Stimulated activated CD8-positive, alpha-beta memory T cell treated with anti-CD3 and anti-CD28 coated beads, Interleukin-7, amount 100 ng/mL, for 1 hour (primary cell): Measurements from ENCODE around the gene SP100.
"Not testable (repeated sequence)": the region's sequence is repeated elsewhere in the genome, so short reads cannot be mapped to it uniquely, and the experiment has no call there.

Experiments
- DNase-seq, 2 donors: peaks; one replicate each; pipeline ENCODE4 v3.0.0-alpha.2; 2020; ENCODE audit warnings: low read depth in 2 of 2

SP100 gene

DNA sequence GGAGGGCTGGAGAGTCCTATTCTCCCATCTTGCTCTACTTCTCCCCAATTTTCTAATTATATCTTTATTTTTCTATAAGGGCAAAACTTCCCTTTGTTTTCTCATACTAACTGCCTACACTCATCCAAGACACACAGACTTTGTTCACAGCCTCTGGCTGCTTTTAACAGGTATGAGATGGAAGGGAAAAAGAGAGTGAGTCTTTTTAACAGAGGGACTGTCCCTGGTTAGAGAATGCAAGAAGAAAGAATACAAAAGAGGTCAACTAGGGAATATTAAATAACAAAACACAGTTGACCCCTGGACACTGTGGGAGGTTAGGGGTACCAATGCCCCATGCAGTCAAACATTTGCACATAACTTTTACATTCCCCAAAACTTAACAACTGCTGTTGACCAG lies 41.8 kb downstream of the SP100 start:
- no peak for DNase-seq

DNA sequence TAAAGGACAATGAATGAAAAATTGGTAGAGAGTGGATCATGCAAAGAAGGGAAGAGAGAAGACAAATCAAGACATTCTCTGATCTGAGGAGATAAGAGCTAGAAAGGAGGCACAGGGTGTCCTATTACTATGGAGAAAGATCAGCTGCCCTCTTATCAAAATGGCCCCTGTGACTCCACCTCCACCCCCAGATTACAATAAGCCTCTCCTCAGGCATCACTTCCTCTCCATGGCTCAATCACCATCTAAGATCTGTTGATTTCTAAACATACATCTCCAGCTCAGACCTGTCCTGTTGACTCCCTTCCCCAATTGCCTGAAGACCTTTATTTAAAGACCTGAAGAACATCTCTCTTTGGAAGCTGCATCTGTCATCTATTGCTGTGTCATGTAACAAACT lies 43.2 kb downstream of the SP100 start:
- no peak for DNase-seq

DNA sequence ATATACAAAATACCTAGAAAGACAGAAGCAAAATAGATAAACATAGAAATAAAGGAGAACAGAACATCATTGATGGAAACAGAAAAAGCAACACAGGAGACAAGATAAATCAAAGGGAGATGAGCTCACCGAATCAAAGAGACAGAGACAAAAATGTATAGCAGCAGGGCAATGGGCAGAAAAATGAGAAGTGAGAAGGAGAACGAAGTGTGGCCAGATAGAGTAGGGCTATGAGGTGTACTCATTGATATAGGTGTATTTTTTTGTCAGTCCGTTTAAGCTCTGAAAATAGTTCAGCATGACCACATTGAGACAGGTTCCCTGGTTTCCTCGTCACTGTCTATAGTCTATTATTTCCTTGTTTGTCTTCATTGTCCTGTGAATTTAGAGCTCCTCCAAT lies 55.1 kb downstream of the SP100 start:
- no peak for DNase-seq

DNA sequence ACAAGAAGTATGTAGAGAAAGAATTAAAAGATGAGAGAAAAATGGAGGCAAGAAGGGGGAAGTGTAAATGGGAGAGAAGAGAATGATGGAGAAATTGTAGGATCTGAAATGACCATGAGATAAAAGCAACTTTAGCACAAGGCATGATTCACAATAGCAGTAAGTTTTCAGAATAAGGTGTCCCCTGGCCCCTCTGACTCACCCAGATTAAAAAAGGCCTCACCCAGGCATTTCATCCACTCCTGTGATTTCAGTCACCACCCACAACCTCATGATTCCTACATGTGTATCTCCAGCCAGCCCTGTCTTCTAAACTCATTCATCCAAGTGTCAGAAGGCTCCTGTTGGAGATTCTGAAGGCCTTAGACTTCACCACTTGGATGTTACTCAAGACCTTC lies 56.6 kb downstream of the SP100 start:
- no peak for DNase-seq

DNA sequence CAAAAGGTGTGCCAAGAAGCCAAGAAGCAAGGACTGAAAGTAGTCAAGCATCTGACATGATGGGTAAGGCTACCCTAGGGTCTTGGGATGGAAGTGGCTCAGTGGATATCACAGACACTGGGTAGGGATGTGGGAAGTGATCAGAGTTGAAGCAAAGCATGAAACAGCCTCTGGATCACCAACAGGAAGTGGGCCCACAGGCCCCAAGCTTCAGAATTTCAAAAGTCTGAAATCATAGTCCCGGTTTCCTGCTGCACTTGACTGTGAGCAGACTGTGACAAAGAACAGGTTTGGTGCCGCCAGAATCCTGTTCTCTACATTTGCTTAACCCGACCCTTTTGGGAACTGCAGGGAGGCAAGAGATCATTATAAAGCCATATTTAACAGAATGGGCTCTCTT lies 57.4 kb downstream of the SP100 start:
- no peak for DNase-seq

DNA sequence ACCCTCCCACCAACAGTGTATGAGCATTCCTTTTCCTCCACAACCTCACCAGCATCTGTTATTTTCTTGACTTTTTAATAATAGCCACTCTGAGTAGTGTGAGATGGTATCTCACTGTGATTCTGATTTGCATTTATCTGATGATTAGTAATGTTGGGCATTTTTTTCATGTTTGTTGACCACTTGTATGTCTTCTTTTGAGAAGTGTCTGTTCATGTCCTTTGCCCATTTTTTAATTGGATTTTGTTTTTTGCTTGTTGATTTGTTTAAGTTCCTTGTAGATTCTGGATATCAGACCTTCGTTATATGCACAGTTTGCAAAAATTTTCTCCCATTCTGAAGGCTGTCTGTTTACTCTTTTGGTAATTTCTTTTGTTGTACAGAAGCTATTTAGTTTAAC lies 59.1 kb downstream of the SP100 start:
- no peak for DNase-seq

DNA sequence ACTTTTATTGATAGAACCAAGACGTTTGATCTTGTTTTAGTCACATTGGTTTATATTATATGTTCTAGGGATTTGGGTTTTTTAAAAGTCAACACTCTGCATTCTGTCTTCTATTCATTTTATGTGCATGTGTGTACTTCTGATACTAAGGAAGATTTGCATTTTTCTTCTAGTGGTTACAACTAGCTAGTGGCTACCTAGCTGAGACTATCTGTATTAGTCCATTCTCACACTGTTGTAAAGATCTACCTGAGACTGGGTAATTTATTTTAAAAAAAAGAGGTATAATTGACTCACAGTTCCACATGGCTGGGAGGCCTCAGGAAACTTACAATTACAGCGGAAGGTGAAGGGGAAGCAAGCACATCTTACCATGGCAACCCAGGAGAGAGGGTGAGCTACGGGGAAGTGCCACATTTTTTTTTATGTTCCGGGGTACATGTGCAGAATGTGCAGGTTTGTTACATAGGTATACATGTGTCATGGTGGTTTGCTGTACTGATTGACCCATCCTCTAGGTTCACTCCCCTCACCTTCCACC lies 69.9 kb downstream of the SP100 start:
- no peak for DNase-seq

DNA sequence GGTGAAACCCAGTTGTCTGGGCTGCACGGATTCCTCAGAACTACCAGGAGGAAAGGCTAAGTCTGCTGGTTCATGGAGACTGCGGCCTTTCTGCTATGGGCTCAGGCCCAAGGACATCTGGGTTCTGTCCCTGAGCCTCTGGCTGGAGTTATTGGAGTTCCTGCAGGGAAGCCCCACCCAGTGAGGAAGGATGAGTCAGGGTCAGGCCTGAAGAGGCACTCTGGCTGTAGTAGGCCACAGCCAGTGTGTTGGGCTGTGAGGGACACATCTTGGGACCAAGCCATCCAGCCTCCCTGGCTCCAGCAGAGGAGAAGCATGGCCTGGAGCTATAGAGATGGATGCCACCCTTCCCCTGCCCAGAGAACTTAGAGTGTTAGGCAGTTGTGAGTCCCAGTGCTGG lies 75.2 kb downstream of the SP100 start:
- DNase-seq: not testable (repeated sequence)

DNA sequence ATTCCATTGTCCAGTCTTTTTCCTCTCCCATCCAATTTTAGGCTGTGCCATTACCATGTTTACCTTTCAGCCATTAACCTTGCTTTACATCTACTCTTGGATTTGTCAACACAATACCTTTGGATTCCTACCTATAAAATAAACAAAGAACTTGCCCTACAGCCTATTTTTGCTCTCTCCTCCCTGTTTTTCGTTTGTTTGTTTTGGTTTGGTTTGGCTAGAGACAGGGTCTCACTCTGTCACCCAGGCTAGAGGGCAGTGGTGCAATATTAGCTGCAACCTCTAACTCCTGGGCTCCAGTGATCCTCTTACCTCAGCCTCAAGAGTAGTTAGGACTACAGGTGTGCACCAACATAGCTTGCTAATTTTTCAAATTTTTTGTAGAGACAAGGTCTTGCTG lies 76.1 kb downstream of the SP100 start:
- no peak for DNase-seq

DNA sequence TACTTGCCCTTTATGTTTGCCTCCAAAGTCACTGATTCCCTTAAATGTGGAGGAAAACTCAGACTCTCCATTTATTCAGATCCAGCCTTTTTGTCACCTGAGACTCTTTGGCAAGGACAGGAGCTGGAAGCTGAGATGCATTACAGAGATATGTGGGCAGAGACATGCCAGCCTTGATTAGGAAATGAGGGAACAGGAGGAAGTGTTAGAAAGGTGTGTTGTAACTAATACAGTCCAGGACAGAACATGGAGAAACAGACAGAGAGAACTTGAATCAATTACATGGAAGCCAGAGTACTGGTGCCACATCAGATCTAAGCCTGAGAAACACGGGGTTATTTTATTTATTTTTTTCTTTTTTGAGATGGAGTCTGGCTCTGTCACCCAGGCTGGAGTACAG lies 79.0 kb downstream of the SP100 start:
- no peak for DNase-seq

DNA sequence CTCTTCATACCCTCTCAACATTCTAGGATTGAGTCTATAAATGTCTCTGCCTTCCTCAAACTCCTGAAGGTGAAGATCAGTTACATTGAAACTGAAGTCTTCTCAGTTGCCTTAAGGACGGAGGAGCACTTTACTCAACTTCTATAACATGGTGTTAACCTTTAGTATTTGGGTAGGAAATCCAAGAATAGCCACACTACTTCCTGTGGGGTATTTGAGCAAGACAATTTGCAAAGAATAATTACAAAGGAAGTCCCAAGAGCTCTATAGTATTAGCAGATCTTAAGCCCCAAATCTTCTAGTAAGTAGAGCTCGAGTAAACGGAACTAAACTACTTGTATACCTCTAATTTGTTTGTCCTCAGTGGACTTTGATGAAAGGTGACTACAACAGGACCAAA lies 80.9 kb downstream of the SP100 start:
- no peak for DNase-seq

DNA sequence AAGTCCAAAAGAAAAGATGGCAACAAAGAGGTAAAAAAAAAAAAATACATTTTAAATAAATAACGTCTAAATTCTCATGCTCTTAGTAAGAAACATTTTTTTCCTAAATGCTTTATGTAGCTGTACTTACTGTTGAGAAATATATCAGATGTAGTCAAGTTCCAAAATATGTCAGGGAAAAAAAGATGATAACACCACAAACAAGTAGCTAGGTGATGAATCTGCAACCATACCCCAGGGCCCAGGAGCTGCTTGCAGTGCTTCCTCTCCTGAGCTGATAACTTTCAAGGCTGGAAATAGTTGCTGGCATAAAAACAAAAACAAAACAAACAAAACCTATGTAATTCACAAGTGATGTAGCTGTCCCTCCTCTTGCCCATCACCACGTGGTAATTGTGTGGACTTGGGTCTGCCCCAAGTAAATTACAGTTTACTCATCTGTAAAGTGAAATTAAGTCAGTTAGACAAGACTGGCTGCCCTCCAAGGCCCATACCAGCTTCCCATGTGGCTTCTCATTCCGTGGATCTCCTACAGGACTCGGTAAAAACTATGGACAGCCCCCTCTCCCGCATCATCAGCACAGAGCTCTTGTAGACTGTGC lies 82.6 kb downstream of the SP100 start:
- no peak for DNase-seq

DNA sequence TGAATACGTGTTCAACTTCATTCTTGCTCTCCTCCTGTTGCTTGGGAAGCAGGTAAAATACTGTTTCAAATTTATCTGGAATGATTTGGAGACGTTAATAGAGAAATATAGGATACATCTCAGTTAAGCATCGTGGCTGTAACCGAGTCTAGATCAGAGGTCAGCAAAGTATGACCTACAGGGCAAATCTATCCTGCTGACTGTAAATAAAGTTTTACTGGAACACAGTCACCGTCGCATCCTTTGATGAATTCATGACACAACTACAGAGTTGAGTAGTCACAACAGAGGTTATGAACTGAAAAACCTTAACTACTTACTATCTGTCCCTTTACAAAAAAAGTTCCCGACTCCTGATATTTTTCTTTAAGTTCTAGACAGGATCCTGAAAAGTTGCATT lies 86.6 kb downstream of the SP100 start:
- DNase-seq: no peak

DNA sequence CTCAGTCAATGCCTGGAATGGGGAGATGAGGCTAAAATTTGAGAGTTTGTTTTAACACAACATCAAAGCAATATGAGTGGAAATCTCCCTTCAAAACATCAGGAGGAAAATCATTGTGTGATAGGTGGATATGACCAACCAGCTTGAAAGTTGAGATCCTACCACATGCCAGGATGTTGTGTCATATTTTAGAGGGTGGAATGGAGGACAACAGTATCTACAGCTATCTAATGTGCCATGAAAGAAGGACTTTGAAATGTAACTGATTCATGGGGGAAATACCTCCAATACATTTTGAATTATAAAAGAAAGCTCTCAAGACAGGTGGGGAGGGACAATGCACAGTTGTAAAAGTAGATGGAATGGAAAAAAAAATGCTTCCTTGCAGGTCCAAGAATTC lies 87.8 kb downstream of the SP100 start:
- DNase-seq: no peak

DNA sequence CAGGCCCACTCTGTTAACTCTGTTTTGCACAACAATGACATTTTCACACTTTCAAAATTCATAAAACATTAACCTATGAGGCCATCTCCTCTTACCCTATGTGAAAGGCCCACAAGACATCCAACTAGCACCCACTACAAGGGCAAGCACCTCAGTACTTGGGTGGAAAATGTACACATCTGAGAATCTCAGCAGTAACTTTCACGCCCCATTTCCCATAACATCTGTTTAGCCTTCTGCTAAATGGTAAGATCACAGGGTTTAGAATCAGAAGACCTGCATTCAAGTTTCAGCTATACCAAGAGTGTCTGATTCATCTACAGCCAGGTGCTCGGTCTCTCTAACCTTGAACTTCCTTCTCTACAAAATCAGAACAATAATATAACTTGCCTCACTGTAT lies 89.2 kb downstream of the SP100 start:
- DNase-seq: no peak

DNA sequence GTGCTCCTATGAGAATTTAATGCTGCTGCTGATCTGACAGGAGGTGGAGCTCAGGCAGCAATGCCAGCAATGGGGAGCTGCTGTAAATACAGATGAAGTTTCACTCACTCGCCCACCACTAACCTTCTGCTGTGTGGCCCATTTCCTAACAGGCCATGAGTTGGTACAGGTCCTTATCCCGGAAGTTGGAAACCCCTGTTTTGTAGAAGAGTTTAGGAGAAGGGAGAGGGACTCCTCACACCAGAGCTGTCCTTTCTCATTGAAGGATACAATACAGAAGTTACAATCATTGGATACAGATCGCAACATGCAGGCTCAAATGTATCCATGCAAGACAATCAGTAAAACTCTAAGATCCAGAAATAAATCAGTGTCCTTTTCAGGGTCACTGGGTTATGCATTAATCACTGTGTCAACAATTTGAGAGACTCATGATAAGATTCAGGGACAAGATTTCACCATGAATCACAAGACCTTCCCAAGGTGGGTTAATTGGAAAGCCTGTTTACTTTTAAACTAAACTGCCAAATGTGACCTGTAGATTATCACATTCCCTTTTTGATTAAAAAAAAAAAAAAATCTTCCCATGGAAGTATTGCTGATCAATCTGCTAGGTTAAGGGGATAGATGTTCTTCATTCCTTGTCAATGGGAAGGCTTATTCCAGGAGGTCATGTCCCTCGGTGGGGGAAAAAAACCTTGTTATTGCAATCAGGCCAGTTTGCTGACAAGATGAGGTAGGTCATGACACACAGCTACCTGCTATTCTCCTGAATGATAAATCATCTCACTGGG lies 97.2 kb downstream of the SP100 start:
- DNase-seq: no peak

DNA sequence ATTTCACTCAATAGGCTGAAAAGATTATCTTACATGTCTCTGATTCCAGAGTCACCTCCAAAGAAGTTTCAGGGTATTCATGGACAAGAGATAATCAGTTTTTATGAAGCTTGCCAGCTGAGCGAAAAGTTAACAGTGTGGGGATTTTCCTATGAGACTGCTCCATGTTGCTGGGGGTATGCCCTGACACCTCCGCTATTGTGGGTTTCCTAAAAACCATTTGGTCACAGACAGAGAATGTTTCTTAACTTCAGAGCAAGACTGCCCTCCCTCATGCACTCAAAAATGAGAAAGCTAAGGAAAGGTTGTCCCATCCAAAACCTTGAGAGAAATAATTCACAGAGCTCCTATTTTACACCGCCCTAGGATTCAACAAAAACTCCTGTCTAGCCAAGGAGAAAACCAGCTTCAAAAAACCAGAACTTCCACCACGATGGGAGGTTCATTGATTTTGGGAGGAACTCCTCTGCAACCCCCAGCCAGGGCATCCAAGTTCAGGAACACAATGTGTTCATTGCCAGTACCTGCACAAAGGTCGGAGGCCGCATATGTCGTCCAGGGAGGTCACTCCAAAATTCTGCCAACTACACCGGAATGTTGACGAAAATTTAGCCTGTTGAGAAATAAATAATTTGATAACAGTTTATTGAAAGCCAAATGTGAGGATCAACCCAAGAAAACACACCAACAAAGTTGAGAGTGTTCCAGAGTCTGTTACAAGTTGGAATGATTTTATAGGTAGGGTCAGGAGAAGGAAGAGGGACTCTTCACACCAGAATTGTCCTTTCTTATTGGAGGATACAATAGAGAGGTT lies 104.3 kb downstream of the SP100 start:
- DNase-seq: no peak

DNA sequence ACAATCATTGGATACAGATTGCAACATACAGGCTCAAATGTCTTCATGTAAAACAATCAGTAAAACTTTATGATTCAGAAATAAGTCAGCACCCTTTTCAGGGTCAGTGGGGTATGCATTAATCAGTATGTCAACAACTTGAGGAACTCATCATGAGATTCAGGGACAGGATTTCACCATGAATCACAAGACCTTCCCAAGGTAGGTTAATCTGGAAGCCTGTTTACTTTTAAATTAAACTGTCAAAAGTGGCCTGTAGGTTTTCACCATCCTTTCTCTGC lies 104.8 kb downstream of the SP100 start:
- no peak for DNase-seq

DNA sequence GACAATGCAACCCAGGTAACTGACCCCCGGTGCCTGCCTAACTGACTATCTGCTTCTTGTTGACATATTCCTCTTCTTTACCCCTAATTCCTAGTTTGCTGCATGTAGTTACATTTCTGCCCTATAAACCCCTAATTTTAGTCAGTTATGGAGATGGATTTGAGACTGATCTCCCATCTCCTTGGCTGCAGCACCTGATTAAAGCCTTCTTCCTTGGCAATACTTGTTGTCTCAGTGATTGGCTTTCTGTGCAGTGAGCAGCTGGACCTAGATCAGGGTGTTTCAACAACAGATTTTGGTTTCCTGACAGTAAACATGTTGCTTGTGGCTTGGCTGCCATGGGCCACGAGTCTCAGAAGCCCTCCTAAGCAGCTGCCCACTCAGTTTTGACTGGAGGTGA lies 105.4 kb downstream of the SP100 start:
- no peak for DNase-seq

DNA sequence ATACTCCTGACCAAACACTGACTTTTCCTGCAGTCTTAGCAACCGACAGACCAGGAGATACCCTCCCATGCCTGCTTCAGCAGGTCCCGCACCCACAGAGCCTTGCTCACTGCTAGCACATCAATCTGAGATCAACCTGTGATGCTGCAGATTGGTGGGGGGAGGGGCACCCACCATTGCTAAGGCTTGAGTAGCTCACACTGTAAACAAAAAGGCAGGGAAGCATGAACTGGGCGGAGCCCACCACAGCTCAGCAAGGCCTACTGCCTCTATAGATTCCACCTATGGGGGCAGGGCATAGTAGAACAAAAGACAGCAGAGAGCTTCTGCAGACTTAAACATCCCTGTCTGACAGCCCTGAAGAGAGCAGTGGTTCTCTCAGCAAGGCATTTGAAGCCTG lies 109.7 kb downstream of the SP100 start:
- no peak for DNase-seq

DNA sequence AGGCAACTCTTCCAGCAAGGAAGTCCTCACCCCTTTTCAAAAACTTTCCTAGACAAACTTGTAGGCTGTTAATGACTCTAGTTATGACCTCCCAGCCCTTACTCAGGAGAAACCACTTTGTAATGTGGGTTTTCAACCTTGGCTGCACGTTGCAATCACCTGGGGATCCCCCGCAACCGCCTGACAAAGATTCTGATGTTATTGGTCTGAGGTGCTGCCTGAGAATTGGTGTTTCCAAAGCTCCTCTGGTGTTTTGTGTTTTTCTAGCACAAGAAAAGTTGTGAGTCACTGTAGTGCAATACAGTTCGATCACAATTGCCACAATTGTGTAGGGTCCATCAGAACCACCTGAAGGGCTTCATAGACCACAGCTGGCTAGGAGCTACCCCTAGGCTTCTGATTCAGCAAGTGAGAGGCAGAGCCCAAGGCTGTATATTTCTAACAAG lies 121.6 kb downstream of the SP100 start:
- DNase-seq: no peak

DNA sequence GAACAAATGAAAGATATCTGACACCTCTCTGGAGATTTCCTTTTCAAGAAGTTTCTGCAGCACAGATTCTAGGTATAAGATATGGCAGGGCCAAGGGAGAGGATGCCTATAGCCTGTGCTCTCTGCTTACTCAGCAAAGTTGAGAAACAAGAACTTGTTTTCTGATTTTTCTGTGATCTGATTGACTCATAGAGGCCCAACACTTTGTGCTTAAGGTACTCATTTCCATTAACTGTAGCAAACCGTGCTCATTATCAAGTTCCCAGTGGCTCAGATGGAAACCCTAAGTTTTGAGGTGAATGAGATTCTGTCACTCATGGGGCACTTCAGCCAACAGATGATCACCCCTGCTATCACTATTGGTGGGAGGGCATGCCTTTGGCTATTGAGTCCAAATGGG lies 124.3 kb downstream of the SP100 start:
- no peak for DNase-seq

DNA sequence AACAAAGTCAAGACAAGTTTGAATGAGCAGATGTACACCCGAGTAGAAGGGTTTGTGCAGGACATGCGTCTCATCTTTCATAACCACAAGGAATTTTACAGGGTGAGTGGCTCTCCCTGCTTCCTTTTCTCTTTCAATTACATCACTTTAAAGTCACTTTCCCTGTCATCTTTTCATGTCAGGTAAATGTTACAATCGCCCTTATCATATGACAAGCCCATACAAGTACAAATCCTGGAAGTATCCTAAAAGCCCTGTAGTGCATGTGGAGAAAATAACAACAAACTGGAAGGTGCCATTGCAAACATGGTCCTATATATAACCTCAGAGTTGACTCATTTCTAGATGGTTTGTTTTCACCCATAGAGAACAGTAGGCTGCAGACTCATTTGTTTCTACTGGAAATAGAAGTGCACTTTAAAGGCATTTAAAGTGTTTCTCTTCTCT lies 126.0 kb downstream of the SP100 start:
- no peak for DNase-seq
